GM21526 (cell line): Measurements from ENCODE around the gene SKI.

Experiments used
- ATAC-seq: cut with Tn5 transposase; IDR thresholded peaks from one replicate; pipeline ENCODE4 v1.9.1; 2021; ENCODE audit warnings: moderate library complexity; ENCODE audit not compliant: unreplicated experiment, low FRiP score

Gene SKI

DNA sequence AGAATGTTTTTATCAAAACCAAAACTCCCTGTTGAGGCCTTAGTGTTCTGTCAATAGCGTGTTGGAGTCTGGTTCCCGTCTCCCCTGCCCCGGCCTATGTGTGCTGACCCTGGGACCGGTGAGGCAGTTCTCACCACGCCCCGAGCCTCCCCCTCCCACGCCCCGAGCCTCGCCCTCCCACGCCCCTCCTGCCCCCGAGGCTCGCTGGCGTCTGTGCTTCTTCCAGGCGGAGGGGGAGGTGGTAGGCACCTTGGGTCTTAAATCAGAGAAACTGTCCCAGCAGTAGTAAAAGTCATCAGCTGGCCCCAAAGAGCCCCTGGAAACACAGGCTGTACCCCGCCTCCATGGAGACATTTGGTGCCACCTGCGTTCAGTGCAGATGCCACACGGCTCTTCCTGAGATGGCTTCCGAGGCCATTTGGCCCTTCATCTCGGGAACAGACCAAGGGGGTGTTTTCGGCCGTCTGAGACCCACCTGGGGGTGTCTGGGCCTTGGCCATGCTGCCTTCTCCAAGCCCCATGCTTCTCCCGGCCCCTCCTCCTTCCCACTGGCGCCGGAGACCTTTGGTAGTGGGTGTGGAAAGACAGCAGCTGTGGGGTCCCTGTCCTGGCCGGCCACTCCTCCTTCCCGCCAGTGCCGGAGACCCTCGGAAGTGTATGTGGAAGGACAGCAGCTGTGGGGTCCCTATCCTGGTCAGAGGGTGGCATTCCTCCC is 44.7 kb downstream of the SKI start:
- ATAC-seq, result no peak

DNA sequence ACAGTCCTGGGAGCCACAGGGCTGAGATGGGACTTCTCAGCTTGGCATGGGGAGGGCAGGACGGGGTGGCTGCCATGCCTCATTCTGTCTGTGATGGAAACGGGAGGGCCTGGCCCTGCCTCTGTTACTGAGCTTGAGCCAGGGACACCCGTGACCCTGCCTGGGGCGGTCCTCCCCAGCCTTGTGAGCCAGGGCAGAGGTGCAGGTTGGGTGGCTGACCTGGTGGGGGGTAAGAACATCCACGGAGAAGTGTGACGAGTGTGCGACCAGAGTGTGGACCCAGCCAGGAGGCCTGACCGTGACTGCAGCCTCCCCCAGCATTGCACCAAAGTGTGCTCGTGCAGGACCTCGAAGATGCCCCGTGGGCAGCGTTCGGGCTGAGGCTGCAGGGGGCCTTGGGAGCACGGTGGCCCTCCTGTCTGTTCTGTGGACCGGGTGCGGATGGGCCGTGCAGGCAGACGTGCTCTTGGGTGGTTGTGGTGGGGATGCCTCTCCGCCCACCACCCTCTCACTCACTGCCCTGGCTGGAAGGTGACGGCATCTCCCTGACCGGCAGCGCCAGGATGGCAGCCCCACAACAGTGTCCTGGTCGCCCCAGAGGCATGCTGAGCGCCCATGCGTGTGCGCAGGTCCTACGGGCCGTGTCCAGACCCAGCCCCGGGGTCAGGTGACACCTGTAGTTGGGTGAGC is 45.4 kb downstream of the SKI start:
- no peak for ATAC-seq

DNA sequence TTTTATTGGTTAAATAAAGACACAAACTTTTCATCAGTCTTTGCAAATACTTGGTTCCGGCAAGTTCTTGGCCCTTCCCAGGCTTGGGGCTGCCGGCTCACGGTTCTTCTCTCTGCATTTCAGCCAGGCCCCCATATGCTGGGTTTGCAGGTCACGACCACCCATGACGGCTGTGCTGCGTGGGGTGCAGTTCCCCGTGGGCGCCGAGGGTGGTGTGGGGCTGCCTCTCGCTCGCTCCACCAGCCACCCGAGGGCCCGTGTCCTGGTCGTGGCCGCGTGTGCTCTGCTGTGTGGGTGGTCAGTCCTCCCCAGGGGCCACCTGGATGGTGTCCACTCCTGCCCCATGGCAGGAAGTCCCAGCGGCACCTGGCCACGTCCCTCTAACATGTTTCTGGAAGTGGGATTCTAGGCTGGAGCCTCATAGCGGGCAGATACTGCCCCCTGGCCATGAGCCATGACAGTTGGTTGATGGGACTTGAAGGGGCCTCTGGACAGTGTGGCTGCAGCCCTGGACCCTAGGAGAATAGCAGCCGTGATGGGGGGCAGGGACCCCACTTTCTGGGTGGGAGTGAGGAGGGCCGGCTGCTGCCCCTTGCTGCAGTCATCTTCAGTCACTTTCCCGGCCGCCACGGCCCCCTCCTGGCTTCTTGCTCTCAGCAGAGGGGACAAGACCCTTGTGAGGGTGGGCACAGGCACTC is 46.3 kb downstream of the SKI start:
- no peak for ATAC-seq

DNA sequence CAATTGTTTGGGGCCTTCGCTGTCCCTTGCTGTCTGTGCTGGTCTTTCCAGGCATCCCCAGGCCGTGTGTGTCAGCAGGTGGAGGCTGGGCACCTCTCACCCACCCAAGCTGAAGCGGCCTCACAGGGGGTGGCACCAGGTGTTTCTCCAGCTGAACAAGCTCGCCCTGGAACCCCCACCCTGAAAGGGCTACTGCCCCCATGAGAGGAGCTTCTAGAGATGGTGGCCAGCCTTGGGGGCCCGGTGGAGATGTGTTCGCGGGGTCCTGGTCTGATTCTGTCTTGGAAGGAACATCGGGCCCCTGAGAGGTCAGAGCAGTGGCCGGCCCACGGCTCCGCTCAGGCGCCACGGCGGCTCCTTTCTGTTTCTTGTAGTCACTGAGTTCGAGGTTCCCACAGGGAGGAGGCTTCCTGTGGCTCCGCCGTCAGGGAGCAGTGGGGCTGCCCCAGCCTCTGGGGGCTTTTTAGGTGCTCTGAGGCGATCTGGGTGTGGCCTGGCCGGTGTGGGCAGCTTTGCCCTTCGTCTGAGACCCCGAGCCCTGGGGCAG is 46.9 kb downstream of the SKI start:
- ATAC-seq, result no peak

DNA sequence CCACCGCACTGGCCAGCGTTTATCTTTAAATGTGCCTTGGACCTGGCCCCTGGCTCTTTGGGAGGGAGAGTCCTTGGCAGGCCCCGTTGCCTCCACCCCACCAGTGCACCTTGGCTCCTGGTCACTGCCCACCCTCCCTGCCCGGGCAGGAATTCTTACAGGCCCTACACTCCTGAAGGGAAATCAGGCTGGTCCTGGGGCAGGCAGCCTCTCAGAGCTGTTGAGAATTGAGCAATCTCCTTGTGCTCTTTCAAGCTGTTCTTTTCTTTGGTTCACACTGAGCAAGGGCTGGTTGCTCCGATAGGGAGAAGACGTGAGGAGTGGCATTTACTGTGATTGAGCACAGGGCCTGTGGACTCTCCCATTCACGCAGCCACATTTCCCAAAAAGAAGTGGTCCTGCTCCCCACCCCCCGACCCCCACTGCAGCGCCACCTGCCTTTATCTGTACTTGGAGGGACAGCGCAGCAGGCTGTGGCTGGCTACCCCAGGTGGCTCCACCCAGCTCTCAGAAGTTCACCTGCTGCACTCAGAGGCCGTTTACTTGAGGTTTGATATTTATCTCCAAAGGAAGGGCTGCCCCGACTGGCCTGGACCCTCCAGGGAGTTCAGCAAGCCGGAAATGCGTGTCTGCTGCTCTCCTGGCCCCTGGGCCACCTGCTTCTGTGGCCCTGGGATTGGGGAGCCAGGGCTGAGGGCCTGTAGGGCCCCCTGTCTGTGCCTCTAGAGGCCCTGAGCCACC is 47.8 kb downstream of the SKI start:
- ATAC-seq, result no peak

DNA sequence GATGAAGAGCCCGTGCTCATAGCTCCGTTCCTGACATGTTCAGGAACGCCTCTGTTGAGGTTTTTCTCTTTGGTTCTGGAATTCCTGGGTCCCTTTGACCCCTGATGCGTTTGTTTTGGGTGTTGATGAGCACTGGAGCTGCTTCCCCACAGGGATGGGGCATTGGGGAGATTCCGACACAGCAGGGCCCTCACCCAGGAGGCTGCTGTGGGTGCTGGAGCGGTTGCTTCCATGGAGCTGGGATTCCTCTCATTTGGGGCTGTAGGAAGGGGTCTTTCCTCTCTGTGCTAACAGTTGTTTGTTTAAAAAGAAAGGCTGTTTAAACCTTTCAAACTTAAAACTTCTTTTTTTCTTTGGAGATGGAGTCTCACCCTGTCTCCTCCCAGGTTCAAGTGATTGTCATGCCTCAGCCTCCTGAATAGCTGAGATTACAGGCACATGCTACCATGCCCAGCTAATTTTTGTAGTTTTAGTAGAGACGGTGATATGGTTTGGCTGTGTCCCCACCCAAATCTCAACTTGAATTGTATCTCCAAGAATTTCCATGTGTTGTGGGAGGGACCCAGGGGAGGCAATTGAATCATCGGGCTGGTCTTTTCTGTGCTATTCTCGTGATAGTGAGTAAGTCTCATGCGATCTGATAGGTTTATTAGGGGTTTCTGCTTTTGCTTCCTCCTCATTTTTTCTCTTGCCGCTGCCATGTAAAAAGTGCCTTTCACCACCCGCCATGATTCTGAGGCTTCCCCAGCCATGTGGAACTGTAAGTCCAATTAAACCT is 48.9 kb downstream of the SKI start:
- ATAC-seq, result no peak

DNA sequence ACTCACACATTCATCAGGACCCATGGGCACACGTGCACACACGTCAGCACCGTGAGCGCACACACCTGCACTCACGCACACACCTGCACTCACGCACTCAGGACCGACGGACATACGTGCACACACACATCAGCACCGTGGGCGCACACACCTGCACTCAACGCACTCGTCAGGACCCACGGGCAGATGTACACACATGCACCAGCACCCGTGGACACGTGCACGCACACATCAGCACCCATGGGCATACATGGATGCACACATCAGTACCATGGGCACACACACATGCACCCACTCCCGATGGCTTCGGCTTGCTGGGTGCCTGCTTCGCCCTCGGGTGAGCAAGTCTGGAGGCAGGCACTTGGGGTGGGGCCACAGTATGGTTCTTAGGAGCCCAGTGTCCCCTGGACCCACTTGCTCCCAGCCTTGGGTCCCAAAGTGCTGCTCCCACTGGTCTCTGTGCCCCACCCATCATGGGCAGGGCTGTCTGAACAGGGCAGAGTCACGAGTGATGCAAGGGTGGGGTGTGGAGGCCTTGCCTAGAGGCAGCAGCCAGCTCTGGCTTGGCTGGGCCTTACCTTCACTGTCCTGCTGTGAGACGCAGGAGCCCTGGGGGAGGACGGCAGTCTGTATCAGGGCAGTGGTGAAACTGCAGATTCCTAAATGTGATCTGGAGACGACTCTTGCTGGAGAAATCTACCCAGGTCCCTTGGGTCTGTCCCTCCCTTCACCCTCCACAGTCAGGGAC is 49.8 kb downstream of the SKI start:
- no peak for ATAC-seq

DNA sequence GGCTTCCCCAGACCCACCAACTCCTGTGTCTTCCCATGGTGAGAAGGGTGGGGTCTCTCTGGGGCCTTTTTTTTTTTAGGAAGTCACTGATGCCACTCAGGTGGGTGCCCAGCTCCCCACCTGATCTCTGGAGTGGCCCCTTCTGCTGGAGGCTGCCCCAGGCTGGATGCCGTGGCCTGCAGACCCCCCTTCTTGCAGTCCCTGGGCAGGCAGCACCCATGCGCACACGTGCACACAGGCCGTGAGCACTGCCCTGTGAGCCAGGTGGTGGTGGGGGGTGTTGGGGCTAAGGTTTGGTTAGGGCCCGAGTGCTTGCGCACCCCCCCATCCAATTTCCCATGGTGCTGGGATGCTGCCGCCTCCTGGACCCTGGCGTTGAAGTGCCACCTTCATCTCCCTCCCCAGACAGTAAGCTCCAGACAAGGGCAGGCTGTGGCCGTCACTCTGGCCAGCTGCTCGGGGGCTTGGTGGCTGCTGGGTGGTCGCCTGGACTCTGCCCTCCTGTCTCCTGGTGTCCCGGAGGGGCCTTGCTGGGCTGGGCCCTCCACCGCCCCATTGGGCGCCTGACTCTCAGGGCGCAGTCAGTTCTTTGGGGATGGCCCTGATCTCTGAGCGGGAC is 50.6 kb downstream of the SKI start:
- no peak for ATAC-seq

DNA sequence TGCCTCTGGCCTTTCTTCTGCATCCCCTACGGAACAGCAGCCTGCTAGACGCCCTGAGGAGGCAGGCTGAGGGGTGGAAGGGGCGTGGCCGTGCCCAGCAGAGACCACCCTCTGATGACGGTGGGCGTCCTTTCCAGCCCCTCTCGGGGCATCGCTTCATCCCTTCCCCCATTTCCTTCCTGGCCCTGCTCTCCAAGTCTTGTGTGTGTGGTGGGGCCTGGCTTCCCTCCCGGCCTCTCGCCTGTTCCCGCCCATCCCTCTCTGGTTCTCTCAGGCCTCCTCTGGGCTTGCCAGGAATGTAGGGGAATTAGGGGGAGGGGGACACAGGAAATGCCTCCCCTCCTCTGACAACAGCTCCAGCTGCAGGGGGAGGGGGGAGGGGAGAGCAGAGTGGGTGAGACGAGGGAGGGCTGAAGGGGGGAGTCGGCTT is 51.1 kb downstream of the SKI start:
- no peak for ATAC-seq

DNA sequence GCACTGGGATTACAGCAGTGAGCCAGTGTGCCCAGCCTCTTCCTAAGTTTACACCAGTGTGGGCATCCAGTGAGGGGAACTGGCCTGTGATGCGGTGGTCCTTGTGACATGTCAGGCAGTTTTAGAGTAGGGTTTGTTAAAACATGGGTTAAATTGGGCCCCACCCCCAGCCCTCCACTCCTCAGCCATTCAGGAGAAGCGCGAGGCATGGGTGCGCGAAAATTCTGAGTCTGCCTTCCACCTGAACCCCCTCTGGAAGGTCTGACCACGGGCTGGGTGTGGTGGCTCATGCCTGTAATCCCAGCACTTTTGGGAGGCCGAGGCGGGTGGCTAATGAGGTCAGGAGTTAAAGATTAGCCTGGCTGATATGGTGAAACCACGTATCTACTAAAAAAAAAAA is 51.7 kb downstream of the SKI start:
- no peak for ATAC-seq

DNA sequence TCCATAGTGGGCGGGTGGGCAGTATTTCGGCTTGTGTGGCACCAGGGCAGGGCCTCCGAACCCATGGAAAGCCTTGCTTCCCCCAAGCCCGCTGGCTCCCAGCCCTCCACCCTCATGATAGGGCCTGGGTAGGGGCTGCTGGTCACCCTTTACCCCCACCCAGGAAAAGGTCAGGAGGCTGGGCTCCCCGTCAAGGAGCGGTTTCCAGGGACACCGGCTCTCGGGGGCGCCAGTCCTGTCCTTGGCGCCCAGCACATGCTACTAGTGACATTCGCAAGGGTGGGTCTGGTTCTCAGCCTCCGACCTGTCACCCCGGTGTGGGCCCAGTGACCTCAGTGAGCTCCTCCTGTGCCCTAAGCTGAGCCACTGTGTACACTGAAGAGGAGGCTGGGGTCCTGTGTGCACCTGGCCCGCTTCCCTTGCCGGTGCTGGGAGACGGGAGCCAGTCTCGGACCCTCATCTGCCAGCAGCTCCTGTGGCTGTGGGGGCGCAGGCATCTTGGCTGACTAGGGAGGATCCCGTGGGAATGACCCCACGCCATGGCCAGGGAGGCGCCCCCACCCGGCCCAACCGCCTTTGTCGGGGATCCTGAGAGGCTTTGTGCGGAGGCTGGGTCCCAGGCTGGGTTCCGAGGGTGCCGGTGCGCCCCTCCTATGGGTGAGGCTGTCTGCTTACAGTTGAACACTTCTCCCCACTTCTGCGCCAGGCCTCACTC is 54.6 kb downstream of the SKI start:
- no peak for ATAC-seq

DNA sequence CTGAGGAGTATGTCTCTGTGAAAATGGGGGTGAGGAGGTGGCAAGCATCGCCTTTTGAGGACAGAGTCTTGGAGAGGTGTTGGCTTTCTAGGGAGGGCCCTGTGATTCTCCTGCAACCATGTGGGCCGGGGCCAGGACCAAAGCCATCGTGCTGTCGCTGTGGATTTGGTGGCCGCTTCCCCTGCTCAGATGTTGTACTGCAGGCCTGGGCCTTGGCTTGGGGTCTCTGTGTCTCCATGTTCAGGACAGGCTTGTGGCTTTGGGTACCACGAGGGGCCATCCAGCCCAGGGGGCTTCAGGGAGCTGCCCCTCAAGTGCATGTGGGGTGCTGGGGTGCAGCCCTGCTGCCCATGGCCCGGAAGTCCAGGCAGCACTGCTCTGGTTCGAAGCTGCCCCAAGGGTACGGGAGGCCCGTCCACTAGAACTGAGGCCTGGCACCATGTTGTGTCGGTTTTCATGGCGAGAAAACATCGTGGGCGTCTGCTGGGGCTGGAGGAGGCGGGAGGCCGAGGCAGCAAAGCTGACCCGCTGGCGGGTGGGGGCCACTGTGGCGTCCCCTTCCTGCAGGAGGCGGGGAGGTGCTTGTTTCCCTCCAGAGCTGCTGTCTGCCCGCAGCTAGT is 55.4 kb downstream of the SKI start:
- ATAC-seq, result no peak

DNA sequence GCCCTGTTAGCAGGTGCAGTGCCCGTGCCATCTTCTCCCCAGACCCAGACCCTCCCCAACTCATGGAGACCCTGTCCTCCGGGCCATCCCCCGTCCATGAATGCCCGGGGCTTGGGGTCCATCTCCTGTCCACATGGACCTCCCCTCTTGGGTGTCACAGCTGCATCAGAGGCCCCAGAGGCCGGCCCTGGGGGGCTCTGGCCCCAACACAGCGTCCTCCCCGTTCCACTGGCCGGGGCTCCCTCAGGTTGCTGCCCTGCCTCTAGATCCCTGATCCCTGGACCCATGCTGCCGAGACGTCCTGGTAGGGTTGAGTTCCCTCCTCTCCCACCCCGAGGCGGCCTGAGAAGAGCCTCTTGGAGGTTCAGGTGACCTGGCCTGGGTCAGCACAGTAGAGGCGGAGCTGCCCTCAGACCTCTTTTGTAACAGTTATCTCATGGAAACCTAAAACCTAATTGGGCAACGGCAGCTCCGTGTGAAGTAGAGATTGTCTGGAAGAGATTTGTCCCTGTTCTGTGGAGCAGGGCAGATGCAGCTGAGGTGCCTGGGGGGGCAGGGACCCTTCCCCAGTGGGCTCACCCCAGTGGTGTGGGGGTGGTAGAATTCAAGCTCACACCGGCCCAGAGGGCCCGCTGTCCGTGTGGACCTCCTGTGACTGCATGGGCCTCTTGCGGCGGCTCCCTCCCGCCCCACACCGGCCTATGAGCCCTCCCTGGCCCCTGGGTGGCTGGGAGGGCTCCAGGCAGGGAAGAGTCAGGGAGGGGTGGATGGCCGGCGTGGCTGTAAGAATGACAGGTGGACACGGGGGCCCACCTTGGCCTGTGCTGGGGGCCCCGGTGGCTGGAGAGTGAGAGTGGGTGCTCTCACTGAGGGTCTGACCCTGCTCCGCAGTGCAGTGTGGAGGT is 56.1 kb downstream of the SKI start:
- no peak for ATAC-seq

DNA sequence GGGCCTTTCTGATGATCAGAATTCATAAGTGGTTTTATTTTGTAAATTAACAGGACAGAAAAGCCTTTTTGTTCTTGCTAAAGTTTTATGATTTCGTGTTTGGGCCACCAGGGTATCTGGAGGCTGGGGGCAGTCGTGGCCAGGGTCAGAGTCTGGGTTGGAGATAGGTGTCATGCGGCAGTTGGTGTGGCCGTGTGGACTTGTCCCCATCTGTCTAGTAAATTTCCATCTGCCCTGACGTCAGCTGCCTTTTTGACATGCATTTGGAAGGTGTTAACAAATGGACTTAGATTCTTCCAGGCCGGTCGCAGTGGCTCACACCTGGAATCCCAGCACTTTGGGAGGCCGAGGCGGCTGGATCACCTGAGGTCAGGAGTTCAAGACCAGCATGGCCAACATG is 56.8 kb downstream of the SKI start:
- ATAC-seq, result no peak

DNA sequence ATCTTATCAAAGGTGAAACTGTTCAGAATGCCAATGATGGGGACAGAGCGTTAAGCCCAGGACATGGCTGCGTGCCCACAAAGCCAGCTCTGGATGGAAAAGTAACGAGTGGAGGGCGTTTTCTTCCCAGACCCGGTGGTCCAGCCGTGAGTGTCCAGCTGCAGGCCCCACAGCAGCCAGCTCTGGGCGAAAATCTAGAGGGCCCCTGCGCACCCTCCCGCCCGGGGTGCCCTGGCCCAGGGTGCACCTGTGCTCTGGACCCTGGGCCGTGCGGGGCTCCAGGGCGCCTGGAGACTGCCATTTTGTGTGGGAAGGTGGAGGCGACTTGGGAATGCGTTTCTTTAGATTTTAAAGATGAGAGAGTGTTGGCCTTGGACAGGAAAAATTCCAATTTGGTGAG is 58.8 kb downstream of the SKI start:
- no peak for ATAC-seq

DNA sequence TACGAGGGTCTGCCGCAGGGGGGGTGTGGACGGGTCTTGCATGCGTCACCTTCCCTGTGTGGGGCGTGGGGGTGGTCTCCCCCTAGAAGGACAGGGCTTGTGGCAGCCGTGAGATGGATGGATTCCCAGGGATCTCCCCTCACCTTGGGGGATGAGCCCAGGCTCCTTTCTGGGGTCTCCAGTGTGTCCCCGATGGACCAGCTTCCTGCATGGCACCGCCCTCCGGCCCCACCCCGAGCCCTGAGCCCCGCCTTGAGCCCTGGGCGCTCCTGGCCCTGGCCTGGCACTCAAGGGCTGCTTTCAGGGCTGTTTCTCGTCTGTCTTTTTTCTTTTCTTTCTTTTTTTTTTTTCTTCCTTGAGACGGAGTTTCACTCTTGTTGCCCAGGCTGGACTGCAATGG is 59.5 kb downstream of the SKI start:
- ATAC-seq, result no peak

DNA sequence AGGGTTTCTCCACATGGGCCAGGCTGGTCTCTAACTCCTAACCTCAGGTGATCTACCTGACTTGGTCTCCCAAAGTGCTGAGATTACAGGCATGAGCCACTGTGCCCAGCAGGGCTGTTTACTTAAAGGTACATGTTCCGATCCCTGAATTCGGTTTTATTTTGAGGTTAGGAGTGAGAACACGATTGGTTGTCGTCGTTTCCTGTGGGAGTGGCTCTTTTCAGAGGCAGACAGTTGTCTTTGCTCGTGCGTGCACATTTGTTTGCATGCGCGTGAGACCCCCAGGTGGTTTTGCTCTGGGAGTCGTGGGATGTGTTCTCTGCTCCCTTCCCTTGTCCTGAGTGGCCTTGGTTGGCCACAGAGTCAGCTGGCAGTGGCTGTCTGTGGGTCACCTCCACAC is 60.2 kb downstream of the SKI start:
- no peak for ATAC-seq
